ENCODE data around the gene OXGR1.

Gene OXGR1

DNA sequence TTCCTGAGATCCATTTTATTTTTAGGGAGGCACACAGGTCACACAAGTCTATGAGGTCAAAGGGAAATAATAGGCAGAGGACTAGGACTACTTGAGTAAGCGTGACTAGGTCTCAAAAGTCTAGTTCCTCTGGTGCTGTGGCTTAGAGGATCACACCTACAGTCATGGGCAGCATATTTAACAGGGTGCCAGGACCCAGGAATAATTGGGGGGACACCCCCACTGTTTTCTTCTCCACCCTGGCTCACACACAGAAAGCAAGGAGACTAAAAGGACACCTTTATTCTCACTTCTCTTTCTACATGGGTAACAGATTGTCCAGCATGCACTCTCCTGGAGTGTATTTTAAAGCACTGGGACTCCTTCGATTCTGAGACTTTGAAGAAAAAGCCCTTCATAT, 26.2 kb downstream of the OXGR1 start:
- H3K4me3 ChIP-seq (ENCODE audit: severe bottlenecking): no peak overlapping the region
- no peak for ATAC-seq (ENCODE audit: low read depth)
- TF ChIP-seq, protein P1, sequence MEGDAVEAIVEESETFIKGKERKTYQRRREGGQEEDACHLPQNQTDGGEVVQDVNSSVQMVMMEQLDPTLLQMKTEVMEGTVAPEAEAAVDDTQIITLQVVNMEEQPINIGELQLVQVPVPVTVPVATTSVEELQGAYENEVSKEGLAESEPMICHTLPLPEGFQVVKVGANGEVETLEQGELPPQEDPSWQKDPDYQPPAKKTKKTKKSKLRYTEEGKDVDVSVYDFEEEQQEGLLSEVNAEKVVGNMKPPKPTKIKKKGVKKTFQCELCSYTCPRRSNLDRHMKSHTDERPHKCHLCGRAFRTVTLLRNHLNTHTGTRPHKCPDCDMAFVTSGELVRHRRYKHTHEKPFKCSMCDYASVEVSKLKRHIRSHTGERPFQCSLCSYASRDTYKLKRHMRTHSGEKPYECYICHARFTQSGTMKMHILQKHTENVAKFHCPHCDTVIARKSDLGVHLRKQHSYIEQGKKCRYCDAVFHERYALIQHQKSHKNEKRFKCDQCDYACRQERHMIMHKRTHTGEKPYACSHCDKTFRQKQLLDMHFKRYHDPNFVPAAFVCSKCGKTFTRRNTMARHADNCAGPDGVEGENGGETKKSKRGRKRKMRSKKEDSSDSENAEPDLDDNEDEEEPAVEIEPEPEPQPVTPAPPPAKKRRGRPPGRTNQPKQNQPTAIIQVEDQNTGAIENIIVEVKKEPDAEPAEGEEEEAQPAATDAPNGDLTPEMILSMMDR (IDR thresholded peaks at IDR 0.05; ENCODE audit: poor library complexity, severe bottlenecking): no peak
- H3K9me3 ChIP-seq (ENCODE audit: severe bottlenecking): peaks cover 3% of the 10 kb centered on the region
- no peaks in the 10 kb centered on the region for H3K27me3 ChIP-seq (ENCODE audit: insufficient read depth, poor library complexity, severe bottlenecking)
- no peaks in the 10 kb centered on the region for H3K36me3 ChIP-seq (ENCODE audit: low read depth)
- H3K27ac ChIP-seq (ENCODE audit: poor library complexity, severe bottlenecking): no peak overlapping the region
- H3K4me1 ChIP-seq (ENCODE audit: insufficient read depth, poor library complexity, severe bottlenecking): no peaks in the 10 kb centered on the region
- DNase-seq (ENCODE audit: low spot score): no peak

GRCh38 chr13:96967248-96967745, 27.0 kb downstream of the OXGR1 start:
- no peak for DNase-seq (ENCODE audit: low spot score)
- H3K4me1 ChIP-seq (ENCODE audit: insufficient read depth, poor library complexity, severe bottlenecking): no peaks in the 10 kb centered on the region
- no peak for ATAC-seq (ENCODE audit: low read depth)
- peaks cover 3% of the 10 kb centered on the region for H3K9me3 ChIP-seq (ENCODE audit: severe bottlenecking)
- H3K4me3 ChIP-seq (ENCODE audit: severe bottlenecking): no peak overlapping the region
- TF ChIP-seq, protein P1 (IDR thresholded peaks at IDR 0.05; ENCODE audit: poor library complexity, severe bottlenecking): no peak
- no peak overlapping the region for H3K27ac ChIP-seq (ENCODE audit: poor library complexity, severe bottlenecking)
- no peaks in the 10 kb centered on the region for H3K27me3 ChIP-seq (ENCODE audit: insufficient read depth, poor library complexity, severe bottlenecking)
- H3K36me3 ChIP-seq (ENCODE audit: low read depth): no peaks in the 10 kb centered on the region

GRCh38 chr13:96966415-96967102, 27.7 kb downstream of the OXGR1 start:
- H3K27ac ChIP-seq (ENCODE audit: poor library complexity, severe bottlenecking): no peak overlapping the region
- no peak for DNase-seq (ENCODE audit: low spot score)
- TF ChIP-seq, protein P1 (IDR thresholded peaks at IDR 0.05; ENCODE audit: poor library complexity, severe bottlenecking): no peak
- H3K27me3 ChIP-seq (ENCODE audit: insufficient read depth, poor library complexity, severe bottlenecking): no peaks in the 10 kb centered on the region
- H3K4me1 ChIP-seq (ENCODE audit: insufficient read depth, poor library complexity, severe bottlenecking): no peaks in the 10 kb centered on the region
- no peak for ATAC-seq (ENCODE audit: low read depth)
- no peak overlapping the region for H3K4me3 ChIP-seq (ENCODE audit: severe bottlenecking)
- H3K9me3 ChIP-seq (ENCODE audit: severe bottlenecking): peaks cover 3% of the 10 kb centered on the region
- no peaks in the 10 kb centered on the region for H3K36me3 ChIP-seq (ENCODE audit: low read depth)

DNA sequence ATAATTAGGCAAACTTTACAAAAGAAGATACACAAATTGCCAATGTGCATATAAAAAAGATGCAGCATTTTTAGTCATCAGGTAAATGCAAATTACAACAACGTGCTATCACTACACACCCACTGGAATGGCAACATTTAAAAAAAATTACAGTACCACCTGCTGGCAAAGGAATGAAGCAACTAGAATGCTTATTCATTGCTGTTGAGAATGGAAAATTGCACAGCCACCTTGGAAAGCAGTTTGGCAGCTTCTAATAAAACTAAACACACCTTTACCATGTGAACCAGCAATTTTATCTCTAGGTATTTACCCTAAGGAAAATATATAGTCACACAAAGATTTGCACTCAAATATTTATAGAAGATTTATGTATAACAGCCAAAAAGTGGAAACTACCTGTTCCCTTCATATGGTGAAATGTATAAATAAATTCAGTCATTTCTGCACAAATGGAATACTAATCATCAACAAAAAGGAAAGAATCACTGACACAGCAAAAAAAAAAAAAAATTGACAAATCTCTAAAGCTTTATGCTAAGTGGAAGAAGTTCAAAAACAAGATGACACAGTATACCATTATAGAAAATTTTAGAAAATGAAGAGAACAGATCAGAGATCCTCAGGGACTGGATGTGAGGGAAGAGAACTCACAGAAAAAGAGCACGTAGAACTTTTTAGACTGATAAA, 30.3 kb downstream of the OXGR1 start:
- no peak for ATAC-seq (ENCODE audit: low read depth)
- peaks cover 3% of the 10 kb centered on the region for H3K9me3 ChIP-seq (ENCODE audit: severe bottlenecking)
- TF ChIP-seq, protein P1 (IDR thresholded peaks at IDR 0.05; ENCODE audit: poor library complexity, severe bottlenecking): peak; percentile 21
- H3K4me1 ChIP-seq (ENCODE audit: insufficient read depth, poor library complexity, severe bottlenecking): no peaks in the 10 kb centered on the region
- H3K4me3 ChIP-seq (ENCODE audit: severe bottlenecking): no peak overlapping the region
- no peaks in the 10 kb centered on the region for H3K27me3 ChIP-seq (ENCODE audit: insufficient read depth, poor library complexity, severe bottlenecking)
- H3K27ac ChIP-seq (ENCODE audit: poor library complexity, severe bottlenecking): no peak overlapping the region
- H3K36me3 ChIP-seq (ENCODE audit: low read depth): no peaks in the 10 kb centered on the region
- no peak for DNase-seq (ENCODE audit: low spot score)

DNA sequence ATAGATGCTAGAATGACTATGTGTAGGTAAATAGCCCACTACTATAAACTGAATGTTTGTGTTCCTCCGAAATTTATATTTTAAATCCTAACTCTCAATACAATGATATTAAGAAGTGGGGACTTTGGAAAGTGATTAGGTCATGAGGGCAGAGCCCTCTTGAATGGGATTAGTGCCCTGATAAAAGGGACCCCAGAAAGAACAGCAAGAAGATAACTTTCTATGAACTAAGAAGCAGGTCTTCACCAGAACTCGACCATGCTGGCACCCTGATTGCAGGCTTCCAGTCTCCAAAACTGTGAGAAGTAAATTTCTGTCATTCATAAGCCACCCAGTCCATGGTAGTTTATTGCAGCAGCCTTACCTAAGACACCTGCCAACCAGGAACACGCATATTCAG, 33.9 kb downstream of the OXGR1 start:
- DNase-seq (ENCODE audit: low spot score): no peak
- Histone ChIP-seq H3K36me3 (ENCODE audit: low read depth) (no peaks in the 10 kb centered on the region), H3K4me3 (ENCODE audit: severe bottlenecking) (no peak overlapping the region), H3K9me3 (ENCODE audit: severe bottlenecking) (no peaks in the 10 kb centered on the region), H3K4me1 (ENCODE audit: insufficient read depth, poor library complexity, severe bottlenecking) (no peaks in the 10 kb centered on the region), H3K27me3 (ENCODE audit: insufficient read depth, poor library complexity, severe bottlenecking) (no peaks in the 10 kb centered on the region), H3K27ac (ENCODE audit: poor library complexity, severe bottlenecking) (no peak overlapping the region)
- TF ChIP-seq, protein P1 (IDR thresholded peaks at IDR 0.05; ENCODE audit: poor library complexity, severe bottlenecking): no peak
- no peak for ATAC-seq (ENCODE audit: low read depth)

All from RWPE2 (cell line).